22Rv1 (cell line): ENCODE measurements around the gene C2orf92.

Source experiments
- H3K27ac ChIP-seq: fragments of 450-650 bp; 2 replicates; pipeline ENCODE4 v1.5.1; 2017
- ZFX ChIP-seq: fragments of 450-650 bp; IDR thresholded peaks from 2 replicates; pipeline ENCODE4 v1.6.1; 2017; ENCODE audit warnings: antibody characterized with exemption, borderline replicate concordance
- TF ChIP-seq, protein P1 (sequence below): fragments of 450-650 bp; IDR thresholded peaks from 2 replicates; pipeline ENCODE4 v1.5.1; 2017; ENCODE audit warnings: mild to moderate bottlenecking

Gene C2orf92

DNA sequence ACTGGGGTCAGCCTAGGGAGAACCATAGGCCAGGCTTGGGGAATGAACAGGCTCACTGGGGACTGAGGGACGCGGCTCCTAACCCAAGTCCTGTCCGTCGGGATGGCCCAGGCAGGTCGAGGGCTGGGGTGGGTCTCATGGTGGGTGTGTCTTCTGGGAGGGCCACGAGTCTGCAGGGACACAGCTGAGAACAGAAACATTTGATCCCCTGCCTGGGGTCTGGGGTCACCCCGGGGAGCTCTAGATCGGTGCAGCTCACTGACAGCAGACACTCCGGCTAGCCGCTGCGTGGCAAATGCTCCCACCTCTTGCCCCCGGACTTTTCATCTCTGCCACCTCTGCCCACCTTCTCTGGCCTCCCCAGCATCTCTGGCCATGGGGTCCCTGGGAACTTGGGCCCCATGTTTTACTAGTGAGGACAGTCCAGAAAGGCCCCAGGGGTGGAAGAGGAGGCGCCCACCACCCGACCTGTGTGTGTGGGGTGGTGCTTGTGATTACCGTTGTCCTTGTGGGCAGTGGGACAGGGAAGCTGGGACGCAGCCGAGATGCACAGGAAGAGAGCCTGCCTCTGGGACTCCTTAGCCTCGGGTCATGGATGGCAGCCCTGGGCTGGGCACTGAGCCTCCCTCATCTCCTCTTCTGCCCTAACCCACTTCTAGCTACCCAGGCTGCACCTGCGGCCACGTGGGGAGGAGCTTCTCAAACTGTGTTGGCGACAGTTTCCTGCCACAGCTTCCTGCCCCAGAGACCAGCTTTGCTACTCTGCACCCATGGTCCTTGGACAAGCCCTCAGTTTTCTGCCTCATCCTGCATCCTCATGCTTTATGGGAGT is 48.8 kb downstream of the C2orf92 start:
- H3K27ac ChIP-seq, result no peak overlapping the region
- TF ChIP-seq ZFX, result no peak

DNA sequence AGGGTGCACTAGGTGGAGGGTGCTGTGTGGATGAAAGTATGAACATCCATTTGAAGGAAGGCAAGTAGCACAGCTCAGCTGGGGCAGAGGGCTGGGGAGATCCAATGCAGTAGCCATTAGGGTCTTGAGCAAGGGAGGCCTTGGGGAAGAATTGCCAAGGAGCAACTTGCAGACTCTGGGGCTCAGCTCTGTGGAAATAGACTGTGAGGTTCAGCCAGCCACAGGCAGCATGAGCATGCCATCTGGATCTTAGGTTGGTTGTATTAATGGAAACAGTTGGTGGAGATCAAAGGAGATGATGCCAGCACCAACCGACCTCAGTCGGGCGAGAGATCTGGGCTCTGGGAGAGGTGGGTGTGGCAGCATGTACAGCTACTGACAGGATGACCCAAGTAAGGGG is 49.4 kb downstream of the C2orf92 start:
- TF ChIP-seq ZFX, result no peak
- TF ChIP-seq, protein P1, sequence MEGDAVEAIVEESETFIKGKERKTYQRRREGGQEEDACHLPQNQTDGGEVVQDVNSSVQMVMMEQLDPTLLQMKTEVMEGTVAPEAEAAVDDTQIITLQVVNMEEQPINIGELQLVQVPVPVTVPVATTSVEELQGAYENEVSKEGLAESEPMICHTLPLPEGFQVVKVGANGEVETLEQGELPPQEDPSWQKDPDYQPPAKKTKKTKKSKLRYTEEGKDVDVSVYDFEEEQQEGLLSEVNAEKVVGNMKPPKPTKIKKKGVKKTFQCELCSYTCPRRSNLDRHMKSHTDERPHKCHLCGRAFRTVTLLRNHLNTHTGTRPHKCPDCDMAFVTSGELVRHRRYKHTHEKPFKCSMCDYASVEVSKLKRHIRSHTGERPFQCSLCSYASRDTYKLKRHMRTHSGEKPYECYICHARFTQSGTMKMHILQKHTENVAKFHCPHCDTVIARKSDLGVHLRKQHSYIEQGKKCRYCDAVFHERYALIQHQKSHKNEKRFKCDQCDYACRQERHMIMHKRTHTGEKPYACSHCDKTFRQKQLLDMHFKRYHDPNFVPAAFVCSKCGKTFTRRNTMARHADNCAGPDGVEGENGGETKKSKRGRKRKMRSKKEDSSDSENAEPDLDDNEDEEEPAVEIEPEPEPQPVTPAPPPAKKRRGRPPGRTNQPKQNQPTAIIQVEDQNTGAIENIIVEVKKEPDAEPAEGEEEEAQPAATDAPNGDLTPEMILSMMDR, result no peak
- no peak overlapping the region for H3K27ac ChIP-seq

DNA sequence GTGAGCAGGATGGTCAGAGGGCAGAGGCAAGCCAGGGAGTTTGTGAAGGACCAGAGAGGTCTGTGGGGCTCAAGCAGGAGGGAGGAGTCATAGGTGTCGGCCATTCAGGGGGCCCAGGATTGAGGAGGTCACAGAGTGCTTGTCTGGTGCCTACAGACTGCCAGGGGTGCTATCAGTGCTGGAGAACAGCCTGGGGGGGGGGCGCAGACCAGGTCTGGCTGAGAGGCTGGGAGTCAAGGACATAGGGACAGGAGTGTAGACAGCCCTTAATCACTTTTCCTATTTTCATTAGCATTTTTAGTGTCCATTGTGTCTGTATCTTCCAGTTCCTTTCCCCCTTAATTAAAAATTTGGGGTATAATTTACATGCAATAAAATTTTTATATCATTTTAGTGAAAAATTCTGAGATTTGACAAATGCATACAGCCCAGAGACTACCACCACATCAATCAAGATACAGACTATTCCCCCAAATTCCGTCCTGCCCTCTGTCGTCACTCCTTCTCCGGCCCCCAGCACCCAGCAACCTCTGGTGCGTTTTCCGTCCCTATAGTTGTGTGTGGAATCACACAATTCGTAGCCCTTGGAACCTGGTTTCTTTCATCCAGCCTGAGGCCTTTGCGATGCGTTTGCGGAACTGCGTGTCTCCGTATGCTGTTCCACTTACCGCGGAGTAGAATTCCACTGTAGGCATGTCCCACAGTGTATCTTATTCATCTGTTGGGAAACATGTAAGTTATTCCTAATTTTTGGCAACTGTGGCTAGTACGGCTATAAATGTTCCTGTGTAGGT is 50.0 kb downstream of the C2orf92 start:
- H3K27ac ChIP-seq, result no peak overlapping the region
- no peak for TF ChIP-seq ZFX
- TF ChIP-seq, protein P1, result no peak

DNA sequence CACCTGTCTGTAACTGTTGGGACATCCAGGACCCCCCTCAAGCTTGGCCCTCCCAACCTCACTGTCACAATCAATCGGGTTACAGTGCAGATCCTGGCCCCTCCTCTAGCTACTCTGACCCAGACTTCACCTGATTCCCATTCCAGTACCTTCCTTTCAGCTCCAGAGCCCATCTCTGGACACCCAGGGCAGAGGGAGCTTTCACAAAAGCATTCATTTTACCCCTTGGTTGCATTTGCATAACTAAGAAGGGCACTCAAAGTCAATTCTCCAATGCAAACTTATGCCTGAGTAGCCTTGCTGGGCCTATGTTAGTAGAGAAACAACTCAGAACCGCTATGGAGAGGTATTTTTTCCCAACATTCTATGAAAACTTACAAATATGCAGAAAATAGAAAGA is 51.2 kb downstream of the C2orf92 start:
- TF ChIP-seq, protein P1, result no peak
- no peak for TF ChIP-seq ZFX
- no peak overlapping the region for H3K27ac ChIP-seq

DNA sequence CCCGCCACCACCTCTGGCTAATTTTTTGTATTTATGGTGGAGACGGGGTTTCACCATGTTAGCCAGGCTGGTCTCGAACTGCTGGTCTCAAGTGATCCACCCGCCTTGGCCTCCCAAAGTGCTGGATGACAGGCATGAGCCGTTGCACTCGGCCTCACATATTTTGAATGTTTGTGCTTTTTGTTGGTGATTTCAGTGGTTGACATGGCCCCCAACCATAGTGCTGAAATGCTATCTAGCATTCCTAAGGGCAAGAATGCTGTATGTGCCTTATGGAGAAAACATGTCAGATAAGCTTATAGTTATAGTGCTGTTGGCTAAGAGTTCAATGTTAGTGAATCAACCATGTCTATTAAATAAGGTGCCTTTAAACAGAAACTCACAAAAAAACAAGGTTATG is 52.7 kb downstream of the C2orf92 start:
- no peak for TF ChIP-seq ZFX
- TF ChIP-seq, protein P1, result no peak
- H3K27ac ChIP-seq, result no peak overlapping the region

DNA sequence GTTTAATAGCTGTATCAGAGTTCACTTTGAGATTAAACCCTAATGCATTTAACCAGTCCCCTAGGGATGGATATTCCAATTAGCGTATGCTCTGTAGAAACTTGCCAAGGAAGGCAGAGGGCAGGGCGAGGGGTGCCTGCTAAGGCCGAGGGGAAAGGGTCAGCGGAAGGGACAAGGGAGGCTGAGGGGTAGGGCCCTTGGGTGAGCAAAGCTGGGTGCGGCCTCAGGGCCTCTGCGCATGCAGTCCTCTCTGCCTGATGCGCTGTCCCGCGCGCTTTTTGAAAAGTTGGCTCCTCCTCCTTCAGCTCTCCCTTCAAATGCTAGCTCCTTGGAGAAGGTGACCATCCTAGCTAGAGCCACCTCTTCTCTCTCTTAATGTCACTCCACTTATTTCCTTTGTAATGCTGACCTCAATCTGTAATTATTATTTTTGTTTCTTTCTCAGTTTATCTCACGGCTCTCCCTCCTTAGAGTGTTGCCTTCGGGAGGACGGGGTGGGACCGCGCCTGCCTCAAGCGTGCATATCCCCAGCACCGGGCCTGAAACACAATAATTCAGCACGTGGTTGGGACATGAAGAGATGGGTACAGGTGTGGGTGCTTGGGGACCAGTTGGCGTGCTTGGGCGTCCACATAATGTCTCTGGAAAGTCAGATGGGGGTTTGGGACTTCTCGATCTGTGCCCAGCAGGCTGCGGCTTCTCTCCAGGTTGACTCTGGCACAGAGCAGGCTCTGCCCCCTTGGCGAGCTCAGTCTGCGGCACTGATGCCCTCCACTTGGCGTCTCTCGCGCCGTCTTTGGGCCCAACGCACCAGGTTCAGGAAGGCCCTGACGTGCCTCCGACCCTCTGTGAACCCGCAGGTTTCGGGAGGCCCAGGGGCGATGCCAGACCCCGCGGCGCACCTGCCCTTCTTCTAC is 53.9 kb downstream of the C2orf92 start:
- H3K27ac ChIP-seq, result no peak overlapping the region
- TF ChIP-seq, protein P1, result no peak
- no peak for TF ChIP-seq ZFX

DNA sequence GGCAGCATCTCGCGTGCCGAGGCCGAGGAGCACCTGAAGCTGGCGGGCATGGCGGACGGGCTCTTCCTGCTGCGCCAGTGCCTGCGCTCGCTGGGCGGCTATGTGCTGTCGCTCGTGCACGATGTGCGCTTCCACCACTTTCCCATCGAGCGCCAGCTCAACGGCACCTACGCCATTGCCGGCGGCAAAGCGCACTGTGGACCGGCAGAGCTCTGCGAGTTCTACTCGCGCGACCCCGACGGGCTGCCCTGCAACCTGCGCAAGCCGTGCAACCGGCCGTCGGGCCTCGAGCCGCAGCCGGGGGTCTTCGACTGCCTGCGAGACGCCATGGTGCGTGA is 54.5 kb downstream of the C2orf92 start:
- no peak for TF ChIP-seq ZFX
- TF ChIP-seq, protein P1, result no peak
- no peak overlapping the region for H3K27ac ChIP-seq
